ENCODE results near the gene RARS2. TPM values are rescaled to one million over a fixed set of nuclear protein-coding genes. Genes with fewer than 3 reads are reported as not detected.

Gene RARS2
- total and polyA plus RNA-seq, 2 of the 8 experiments (the other 6 are each of a cell fraction or from before 2014, with no cell fraction given) = 10.2 to 40.5 TPM

GRCh38 chr6:87589693-87590416 lies at the start of gene RARS2, which contains the start of gene ORC3 (continued):
- TF ChIP-seq CHD7 (IDR thresholded peaks at IDR 0.05; ENCODE audit: insufficient replicate concordance, low read length) (no peak), BACH1 (IDR thresholded peaks at IDR 0.05; ENCODE audit: low read length) (no peak), KDM4A (IDR thresholded peaks at IDR 0.05; ENCODE audit: low read depth, low read length, severe bottlenecking) (peak; percentile 90)

Measured in H1 (cell line).